ENCODE data around the gene OLFML1. TPM values are rescaled to one million over a fixed set of nuclear protein-coding genes. Genes with fewer than 3 reads are reported as not detected.

OLFML1 gene
- total and polyA plus RNA-seq, 10 of the 15 experiments (the other 5 are each of a cell fraction or from before 2014, with no cell fraction given): 0.04 to 0.71 (median 0.21) TPM; not detected in 6

DNA sequence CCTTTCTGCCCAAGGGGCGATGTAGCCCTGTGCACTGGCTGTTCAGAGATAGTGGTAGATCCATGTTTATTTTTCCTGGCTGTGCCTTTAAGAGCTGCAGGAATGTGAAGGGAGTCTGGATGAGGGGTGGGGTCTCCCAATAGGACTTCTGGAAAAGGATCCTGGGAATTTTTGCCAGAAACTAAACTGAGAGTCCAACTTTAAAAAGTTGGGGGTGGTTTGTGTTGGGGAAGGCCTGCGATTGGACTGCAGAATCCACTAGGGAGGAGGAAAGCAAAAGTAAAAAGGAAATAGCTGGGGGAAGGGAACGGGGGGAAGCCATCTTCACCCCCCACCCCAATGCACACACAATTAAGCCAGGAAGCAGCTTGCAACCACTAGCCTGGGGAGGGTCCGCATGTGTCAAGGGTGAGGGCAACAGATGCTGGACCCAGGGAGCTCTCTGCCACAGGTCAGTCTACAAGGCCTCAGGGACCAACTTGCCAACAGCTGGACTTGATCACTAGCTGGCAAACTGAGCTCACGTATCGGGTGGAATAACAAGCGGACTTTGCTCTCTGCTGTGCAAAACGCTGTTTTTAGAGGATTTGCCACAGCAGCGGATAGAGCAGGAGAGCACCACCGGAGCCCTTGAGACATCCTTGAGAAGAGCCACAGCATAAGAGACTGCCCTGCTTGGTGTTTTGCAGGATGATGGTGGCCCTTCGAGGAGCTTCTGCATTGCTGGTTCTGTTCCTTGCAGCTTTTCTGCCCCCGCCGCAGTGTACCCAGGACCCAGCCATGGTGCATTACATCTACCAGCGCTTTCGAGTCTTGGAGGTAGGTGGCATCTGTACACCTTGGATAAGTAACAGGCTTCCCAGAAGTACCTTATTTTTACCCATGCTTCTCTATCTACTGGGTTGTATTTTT lies at the start of gene OLFML1 (continued):
- TF ChIP-seq, protein P1, sequence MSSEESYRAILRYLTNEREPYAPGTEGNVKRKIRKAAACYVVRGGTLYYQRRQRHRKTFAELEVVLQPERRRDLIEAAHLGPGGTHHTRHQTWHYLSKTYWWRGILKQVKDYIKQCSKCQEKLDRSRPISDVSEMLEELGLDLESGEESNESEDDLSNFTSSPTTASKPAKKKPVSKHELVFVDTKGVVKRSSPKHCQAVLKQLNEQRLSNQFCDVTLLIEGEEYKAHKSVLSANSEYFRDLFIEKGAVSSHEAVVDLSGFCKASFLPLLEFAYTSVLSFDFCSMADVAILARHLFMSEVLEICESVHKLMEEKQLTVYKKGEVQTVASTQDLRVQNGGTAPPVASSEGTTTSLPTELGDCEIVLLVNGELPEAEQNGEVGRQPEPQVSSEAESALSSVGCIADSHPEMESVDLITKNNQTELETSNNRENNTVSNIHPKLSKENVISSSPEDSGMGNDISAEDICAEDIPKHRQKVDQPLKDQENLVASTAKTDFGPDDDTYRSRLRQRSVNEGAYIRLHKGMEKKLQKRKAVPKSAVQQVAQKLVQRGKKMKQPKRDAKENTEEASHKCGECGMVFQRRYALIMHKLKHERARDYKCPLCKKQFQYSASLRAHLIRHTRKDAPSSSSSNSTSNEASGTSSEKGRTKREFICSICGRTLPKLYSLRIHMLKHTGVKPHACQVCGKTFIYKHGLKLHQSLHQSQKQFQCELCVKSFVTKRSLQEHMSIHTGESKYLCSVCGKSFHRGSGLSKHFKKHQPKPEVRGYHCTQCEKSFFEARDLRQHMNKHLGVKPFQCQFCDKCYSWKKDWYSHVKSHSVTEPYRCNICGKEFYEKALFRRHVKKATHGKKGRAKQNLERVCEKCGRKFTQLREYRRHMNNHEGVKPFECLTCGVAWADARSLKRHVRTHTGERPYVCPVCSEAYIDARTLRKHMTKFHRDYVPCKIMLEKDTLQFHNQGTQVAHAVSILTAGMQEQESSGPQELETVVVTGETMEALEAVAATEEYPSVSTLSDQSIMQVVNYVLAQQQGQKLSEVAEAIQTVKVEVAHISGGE (CRISPR knock-in tag; IDR thresholded peaks at IDR 0.05): no peak
- TF ChIP-seq RCOR1 (conservative IDR thresholded peaks at IDR 0.05; ENCODE audit: low read depth, low read length): no peak
- TF ChIP-seq TARDBP (IDR thresholded peaks at IDR 0.05; ENCODE audit: borderline replicate concordance): no peak
- TF ChIP-seq TAF1 (IDR thresholded peaks at IDR 0.05; ENCODE audit: borderline replicate concordance, low read depth, low read length): no peak
- TF ChIP-seq NFIC (IDR thresholded peaks at IDR 0.05; ENCODE audit: low read depth, low read length): no peak
- no peak for TF ChIP-seq ZNF274 (IDR thresholded peaks at IDR 0.05; ENCODE audit: insufficient read depth, insufficient read length)
- no peak for TF ChIP-seq MEF2B (IDR thresholded peaks at IDR 0.05; ENCODE audit: partially characterized antibody, poor library complexity, severe bottlenecking)
- no peak for TF ChIP-seq TCF12 (IDR thresholded peaks at IDR 0.05; ENCODE audit: low read depth, low read length)
